GM18520 (cell line): Measurements from ENCODE around the gene IQGAP3.
A peak's percentile ranks its signal among the peaks of the same experiment; 100 is the strongest.
"Not testable (repeated sequence)": the region's sequence is repeated elsewhere in the genome, so short reads cannot be mapped to it uniquely, and the experiment has no call there.

Experiments
- ATAC-seq: cut with Tn5 transposase; IDR thresholded peaks from one replicate; pipeline ENCODE4 v1.9.1; 2021; ENCODE audit not compliant: unreplicated experiment

IQGAP3 gene

GRCh38 chr1:156571919-156572662 lies at the start of gene IQGAP3:
Gene IQGAP3 (minus strand): TSS chr1:156572565. CDS start chr1:156572529, 36 bp downstream.
- peak; percentile 52 for ATAC-seq

DNA sequence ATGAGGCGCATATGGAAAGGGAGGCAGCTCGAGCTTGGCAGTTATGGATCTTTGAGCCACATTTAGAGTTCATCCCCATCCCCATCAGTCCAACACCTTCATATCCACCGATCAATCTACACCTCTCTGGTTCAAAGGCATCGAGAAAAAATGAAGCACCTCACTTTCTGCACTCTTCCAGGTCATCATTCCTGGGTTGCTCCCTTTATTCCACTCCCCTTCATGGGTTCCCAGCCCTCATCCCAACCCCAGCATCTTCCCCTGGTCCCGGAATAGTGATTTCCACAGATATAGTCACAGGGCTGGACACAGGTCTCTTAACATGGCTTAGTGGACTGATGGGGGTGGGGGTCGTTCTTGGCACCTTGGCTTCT lies 47.2 kb upstream of the IQGAP3 start:
- no peak for ATAC-seq

GRCh38 chr1:156618853-156619581 lies 46.7 kb upstream of the IQGAP3 start, which contains the start of gene HAPLN2:
Gene HAPLN2 (plus strand): TSS chr1:156619415. CDS start chr1:156623491, 4,076 bp downstream.
- ATAC-seq, result no peak

DNA sequence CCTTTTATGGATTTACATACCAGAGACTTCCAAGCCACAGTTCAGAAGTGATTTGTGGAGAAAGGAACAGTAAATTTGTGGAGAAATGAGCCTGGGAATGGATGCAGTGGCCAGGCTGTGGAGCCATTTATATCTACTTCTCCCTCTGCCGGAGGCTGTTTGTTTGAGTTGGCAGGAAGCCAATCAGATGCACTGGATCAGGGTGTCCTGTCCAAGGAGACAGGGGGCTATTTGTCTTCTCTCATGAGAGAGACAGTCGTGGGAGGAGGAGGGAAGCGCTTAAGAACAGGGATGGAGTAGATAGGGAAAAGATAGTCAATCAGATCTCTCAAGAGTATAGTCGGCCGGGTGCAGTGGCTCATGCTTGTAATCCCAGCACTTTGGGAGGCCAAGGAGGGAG lies 44.1 kb upstream of the IQGAP3 start:
- ATAC-seq, result no peak

DNA sequence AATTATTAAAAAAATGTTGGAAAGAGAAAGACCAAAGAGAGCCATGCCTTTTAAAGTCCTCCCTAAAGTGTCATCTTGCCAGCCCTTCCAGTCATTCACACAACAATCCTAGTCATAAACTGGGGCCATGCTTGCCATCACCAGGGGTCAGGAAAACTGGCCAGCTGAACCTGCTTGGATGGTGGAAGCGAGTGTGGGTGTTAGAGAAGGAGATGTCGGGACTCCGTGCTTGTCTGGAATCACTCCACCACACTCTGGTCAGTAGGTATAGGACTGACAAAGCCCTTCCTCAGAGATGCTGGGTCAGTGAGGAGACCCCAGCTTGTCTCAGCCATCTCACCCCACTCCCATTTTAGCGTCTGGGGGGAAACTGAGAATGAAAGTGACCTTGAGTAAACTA lies 43.6 kb upstream of the IQGAP3 start:
- ATAC-seq, result no peak

GRCh38 chr1:156612666-156613065 lies 40.3 kb upstream of the IQGAP3 start:
- ATAC-seq, result no peak

DNA sequence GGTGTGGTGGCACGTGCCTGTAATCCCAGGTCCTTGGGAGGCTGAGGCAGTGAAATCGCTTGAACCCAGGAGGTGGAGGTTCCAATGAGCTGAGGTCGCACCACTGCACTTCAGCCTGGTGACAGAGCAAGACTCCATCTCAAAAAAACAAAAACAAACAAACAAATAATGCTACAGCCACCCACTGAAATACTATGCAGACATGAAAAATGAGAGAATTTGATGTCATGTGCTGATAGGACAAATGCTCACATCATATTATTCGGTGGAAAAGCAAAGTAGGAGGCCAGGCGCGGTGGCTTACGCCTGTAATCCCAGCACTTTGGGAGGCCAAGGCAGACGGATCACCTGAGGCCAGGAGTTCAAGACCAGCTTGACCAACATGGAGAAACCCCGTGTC lies 37.7 kb upstream of the IQGAP3 start:
- not testable (repeated sequence) for ATAC-seq

GRCh38 chr1:156608981-156609380 lies 36.6 kb upstream of the IQGAP3 start:
- no peak for ATAC-seq

- ATAC-seq, result no peak
Observed at GRCh38 chr1:156608036-156608674, 35.8 kb upstream of the IQGAP3 start.

- not testable (repeated sequence) for ATAC-seq
Observed at GRCh38 chr1:156607344-156607743, 35.0 kb upstream of the IQGAP3 start.

DNA sequence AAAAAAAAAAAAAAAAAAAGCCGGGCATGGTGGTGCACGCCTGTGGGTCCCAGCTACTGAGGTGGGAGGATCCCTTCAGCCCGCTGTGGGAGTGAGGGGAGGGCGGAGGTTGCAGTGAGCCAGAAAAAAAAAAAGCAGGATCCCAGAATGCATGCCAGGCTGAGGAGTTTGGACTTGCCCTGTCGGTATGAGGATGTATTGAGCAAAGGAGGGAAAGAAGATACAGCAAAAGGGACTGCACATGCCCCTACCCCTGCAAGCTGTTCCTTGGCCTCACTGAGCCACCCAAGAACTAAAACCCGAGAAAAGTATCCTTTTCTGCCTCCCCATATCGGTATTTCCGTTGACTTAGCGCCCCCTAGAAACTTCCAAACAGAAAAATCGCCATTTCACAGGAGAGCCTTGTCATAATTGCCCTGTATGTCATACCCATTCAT lies 30.2 kb upstream of the IQGAP3 start:
- no peak for ATAC-seq

GRCh38 chr1:156601892-156602291 lies 29.5 kb upstream of the IQGAP3 start:
- ATAC-seq, result no peak

GRCh38 chr1:156601122-156601830 lies 28.9 kb upstream of the IQGAP3 start, which contains the start of gene GPATCH4:
Gene GPATCH4 (minus strand): TSS chr1:156601479.
- no peak for ATAC-seq

DNA sequence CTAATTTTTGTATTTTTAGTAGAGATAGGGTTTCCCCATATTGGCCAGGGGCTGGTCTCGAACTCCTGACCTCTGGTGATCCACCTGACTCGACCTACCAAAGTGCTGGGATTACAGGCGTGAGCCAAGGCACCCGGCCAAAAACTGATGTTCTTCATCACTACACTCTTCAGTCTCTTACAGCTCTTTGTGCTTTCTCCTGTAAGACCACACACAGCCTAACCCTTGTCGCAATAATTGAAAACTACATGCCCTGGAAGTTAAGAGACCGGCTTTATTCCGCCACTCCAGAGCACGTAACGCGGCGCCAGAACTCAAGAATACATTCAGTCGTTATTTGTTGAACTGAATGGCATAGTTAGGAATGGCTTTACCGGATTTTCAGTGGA lies 28.4 kb upstream of the IQGAP3 start:
- no peak for ATAC-seq

- no peak for ATAC-seq
Observed at GRCh38 chr1:156599811-156600210, 27.4 kb upstream of the IQGAP3 start.

DNA sequence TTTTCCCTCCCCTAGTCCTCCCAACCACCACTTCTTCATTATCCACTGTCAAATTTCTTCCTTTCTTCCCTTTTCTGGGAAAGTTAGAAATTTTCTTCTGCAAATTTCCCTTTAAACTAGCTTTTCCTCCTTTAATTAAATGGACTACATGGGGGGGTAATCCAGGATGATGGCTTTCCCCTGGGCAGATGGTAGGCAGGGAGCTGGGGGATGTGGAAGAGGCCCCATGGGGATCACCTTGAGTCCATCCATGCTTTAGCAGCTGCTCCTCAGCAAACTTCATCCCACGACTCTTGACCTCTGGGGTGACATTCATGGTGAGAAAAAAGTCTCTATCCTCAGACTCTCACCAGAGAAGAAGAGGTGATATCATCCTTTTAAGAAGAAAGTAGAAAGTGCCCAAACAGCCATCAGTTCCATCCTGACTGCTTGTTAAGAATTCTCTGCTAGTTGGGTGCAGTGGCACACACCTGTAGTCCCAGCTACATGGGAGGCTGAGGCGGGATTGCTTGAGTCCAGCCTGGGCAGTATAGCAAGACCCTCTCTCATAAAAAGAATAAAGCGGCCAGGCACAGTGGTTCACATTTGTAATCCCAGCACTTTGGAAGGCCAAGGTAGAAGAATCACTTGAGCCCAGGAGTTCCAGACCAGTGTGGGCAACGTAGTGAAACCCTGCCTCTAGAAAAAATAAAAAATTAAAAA lies 26.5 kb upstream of the IQGAP3 start:
- no peak for ATAC-seq

DNA sequence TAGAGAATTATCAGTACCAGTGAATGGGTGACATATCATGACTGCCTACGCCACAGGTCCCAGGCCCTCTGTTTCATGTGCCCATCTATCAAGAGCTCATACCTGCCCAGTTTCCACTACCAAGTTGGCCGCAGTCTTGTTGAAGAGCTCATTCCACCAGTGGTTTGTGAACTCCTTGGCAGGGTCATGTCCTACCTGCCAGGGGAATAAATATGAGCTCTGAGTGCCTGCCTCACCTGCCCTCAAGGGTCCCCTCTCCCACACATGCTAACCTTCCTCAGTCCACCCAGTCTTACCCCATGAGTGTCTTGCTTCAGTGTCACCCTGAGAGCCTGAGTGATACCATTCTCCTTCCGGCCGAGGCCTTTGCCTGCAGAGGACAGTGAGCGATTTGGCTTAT lies 25.8 kb upstream of the IQGAP3 start:
- no peak for ATAC-seq

- ATAC-seq, result no peak
Observed at GRCh38 chr1:156596426-156596825, 24.1 kb upstream of the IQGAP3 start.

GRCh38 chr1:156595016-156595415 lies 22.7 kb upstream of the IQGAP3 start:
- no peak for ATAC-seq

DNA sequence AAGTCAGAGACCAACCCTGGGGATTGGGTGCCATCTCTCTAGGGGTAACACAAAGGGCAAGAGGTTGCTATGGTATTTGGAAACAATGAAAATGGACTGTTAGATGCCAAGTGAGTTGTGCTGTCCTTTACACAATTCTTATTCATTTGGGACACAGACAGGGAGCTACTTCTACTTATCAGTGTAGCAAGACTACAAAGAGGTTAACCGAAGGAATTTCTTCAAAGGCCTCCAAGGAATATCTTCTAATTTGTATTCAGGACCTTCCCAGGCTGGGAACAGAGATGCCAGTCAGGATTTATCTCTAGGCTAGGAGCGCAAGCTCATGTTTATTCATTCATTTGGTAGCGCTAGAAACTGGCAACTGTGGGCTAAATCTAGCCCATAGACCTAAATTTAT lies 21.8 kb upstream of the IQGAP3 start:
- no peak for ATAC-seq

DNA sequence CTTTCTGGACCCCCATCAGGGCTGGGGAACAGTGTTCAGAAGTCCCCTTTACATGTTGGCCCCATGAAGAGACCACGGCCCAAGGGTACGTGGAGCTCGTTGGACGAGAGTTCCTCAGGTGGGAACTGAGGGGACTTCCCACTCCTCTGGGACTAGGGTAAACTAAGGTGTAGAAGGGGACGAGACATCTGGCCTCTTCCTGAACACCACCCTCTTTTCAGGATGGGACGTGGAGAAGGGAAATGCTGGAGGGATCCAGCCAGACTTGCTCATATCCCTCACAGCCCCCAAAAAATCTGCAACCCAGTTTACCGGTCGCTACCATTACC lies 21.3 kb upstream of the IQGAP3 start:
- no peak for ATAC-seq
